GM18517 (cell line): ENCODE results near the gene H1-8.
"Not testable (repeated sequence)": the region's sequence is repeated elsewhere in the genome, so short reads cannot be mapped to it uniquely, and the experiment has no call there.

Experiments used
- ATAC-seq: cut with Tn5 transposase; IDR thresholded peaks from one replicate; pipeline ENCODE4 v1.9.1; 2021; ENCODE audit warnings: mild to moderate bottlenecking, moderate library complexity; ENCODE audit not compliant: unreplicated experiment

Gene H1-8

DNA sequence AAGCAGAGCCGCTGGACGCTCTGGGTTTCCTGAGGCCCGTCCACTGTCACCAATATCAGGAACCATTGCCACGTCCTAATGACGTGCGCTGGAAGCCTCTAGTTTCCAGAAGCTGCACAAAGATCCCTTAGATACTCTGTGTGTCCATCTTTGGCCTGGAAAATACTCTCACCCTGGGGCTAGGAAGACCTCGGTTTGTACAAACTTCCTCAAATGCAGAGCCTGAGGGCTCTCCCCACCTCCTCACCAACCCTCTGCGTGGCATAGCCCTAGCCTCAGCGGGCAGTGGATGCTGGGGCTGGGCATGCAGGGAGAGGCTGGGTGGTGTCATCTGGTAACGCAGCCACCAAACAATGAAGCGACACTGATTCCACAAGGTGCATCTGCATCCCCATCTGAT is 11.3 kb upstream of the H1-8 start:
- no peak for ATAC-seq

- no peak for ATAC-seq
Observed at GRCh38 chr3:129532261-129532660, 10.7 kb upstream of the H1-8 start.

DNA sequence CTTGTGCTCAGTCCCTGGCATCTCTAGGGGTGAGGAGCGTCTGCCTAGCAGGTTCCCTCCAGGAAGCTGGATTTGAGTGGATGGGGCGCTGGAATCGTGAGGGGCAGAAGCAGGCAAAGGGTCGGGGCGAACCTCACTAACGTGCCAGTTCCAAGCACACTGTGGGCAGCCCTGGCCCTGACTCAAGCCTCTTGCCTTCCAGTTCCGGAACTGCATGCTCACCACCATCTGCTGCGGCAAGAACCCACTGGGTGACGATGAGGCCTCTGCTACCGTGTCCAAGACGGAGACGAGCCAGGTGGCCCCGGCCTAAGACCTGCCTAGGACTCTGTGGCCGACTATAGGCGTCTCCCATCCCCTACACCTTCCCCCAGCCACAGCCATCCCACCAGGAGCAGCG is 9.6 kb upstream of the H1-8 start:
- no peak for ATAC-seq

DNA sequence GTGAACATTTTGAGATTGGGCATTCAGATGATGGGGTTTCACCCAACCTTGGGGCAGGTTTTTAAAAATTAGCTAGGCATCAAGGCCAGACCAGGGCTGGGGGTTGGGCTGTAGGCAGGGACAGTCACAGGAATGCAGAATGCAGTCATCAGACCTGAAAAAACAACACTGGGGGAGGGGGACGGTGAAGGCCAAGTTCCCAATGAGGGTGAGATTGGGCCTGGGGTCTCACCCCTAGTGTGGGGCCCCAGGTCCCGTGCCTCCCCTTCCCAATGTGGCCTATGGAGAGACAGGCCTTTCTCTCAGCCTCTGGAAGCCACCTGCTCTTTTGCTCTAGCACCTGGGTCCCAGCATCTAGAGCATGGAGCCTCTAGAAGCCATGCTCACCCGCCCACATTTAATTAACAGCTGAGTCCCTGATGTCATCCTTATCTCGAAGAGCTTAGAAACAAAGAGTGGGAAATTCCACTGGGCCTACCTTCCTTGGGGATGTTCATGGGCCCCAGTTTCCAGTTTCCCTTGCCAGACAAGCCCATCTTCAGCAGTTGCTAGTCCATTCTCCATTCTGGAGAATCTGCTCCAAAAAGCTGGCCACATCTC is 8.4 kb upstream of the H1-8 start:
- no peak for ATAC-seq

- ATAC-seq = no peak
Observed at GRCh38 chr3:129535075-129535474, 7.9 kb upstream of the H1-8 start.

DNA sequence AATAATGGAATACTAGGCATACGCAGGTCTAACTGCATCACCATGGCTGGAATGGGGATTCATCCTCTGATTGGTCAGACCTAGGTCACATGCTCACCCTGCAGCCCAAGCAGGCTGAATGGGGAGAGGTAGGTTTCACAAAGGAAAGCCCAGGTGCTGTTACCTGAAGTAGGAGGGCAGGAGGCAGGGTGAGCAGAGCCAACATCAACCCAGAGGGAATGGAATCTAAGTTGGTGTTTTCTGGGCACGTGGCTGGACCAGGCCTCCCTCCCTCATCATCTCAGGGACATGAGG is 6.7 kb upstream of the H1-8 start:
- ATAC-seq = no peak

DNA sequence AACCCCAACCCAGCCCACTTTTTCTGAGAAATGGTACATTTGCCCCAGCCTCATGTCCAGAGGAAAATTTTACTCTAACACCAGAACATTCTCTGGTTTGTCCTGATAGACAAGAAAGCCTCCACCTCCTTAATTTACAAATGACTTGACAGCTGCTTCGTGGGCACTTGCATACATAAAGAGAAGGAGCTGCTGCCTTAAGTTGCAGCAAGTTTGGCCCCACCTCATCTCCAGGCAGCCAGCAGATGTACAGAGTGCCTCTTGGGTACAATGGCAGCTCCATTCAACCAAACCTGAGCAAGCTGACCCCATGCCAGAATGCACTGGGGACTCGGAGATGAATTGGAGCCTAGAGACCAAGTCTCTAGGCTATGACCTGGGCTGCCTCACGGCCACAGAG is 6.2 kb upstream of the H1-8 start:
- ATAC-seq = no peak

GRCh38 chr3:129539206-129539605 is 3.8 kb upstream of the H1-8 start:
- no peak for ATAC-seq

GRCh38 chr3:129540776-129541516 is 2.0 kb upstream of the H1-8 start:
- ATAC-seq = no peak

- no peak for ATAC-seq
Observed at GRCh38 chr3:129542747-129543146, 228 bp upstream of the H1-8 start.

GRCh38 chr3:129543999-129544398 is 1.0 kb downstream of the H1-8 start:
- ATAC-seq = no peak

DNA sequence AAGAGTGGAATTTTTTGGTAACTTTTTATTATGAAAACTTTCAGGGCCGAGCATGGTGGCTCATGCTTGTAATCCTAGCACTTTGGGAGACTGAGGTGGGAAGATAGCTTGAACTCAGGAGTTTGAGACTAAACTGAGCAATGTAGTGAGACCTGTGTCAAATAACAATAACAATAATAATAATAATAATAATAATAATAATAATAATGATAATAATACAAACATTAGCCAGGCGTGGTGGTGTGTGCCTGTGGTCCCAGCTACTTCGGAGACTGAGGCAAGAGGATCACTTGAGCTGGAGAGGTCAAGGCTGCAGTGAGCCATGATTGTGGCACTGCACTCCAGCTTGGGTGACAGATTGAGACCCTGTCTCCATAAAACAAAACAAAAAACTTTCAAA is 3.0 kb downstream of the H1-8 start:
- ATAC-seq = not testable (repeated sequence)

- ATAC-seq = no peak
Observed at GRCh38 chr3:129547241-129547640, 4.3 kb downstream of the H1-8 start.

DNA sequence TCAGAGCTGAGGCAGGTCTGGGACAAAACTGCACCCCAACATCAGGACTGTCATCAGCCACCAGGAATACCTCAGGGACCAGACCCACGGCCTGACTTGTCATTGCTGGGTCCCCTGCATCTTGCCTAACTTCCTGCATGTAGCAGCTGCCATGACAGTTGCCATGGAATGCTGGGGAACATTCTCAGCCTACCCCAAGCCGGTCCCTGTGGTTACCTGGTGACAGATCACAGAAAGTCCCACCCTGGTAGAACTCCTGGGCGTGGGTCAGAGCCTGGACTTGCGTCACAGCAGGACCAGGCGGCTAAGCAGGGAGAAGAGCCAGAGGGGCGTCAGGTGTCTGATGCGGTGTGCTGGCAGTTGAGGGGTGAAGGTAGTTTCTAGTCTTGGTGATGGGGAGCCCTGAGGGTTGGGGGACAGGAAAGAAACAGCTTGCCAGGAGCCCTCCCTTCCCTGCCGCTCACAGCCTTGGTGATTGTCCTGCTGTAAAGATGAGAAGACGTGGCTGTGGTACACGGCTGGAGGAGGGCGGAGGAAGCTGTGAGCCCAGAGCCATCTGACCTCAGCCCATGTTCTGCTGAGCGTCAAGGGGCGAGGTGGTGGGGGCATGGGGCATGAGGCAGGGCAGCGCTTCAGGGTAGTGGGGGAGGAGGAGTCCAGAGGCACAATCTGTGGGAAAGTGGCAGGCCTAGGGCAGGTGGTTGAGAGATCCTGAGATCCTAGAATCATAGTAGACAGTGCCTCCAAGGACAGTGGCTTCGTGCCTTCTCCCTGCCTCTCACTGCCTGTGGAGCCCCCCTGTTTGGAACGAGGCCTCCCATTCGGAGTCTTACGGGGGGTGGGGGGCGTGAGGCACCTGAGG is 5.4 kb downstream of the H1-8 start:
- ATAC-seq = no peak

- no peak for ATAC-seq
Observed at GRCh38 chr3:129549006-129549800, 6.2 kb downstream of the H1-8 start.

GRCh38 chr3:129549805-129550204 is 6.8 kb downstream of the H1-8 start:
- no peak for ATAC-seq

DNA sequence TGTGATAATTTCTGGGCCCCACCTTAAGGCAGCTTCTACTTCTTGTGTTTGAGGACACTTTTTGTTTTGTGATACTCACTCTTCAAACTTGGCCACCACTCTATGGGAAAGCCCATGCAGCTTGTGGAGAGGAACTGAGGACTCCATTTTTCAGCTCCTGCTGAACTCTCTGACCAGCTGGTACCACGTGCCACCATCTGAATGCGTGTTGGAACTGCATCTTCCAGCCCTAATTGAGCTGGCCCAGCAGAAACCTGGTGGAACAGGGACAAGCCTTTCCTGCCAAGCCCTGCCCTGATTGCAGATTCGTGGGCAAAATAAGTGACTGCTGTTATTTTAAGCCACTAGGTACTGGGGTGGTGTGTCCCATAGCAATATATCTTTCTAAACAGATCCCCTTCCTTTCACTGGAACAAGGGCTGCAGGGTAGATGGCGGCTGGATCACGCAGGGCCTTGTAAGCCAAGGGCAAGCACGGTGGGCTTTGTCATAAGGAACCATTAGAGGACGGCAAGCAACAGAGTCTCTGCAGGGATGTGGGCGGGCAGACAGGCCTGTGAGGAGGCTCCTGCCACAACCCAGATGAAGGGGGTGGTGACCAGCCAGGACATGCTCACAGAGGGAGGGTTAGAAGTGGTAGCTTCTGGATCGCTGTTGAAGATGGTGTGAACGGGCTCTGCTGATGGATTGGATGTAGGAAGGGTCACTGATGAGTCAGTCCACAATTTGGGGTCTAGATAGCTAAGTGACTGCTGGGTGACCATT is 9.5 kb downstream of the H1-8 start:
- ATAC-seq = no peak

DNA sequence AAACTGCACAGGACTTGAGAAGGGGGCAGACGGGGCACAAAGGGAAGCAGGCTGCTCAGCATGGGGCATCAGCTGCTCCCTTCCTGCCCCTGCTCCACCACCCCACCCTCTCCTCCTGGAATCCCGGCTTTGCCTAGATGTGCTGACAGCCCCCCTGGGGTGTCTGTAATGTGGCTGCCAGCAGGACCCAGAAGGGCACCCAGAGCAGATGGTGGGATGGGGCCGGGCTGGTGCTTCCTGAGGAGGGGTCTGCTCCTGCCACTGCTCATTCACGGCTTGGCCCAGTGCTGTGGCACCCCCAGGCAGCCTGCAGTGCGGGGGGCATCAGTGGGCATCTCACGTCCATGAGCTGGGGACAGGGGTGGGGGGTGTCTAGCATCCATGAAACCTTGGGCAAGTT is 10.2 kb downstream of the H1-8 start:
- ATAC-seq = no peak

- ATAC-seq = no peak
Observed at GRCh38 chr3:129553719-129554118, 10.7 kb downstream of the H1-8 start.

- ATAC-seq = no peak
Observed at GRCh38 chr3:129554356-129555152, 11.6 kb downstream of the H1-8 start.
